Eye (tissue), 1 donor: ENCODE measurements around the gene ALOX12.
A peak's percentile ranks its signal among the peaks of the same experiment; 100 is the strongest.

Experiments used
- DNase-seq: peaks from one replicate; pipeline ENCODE4 v3.0.0-alpha.2; 2015

The ALOX12 gene

DNA sequence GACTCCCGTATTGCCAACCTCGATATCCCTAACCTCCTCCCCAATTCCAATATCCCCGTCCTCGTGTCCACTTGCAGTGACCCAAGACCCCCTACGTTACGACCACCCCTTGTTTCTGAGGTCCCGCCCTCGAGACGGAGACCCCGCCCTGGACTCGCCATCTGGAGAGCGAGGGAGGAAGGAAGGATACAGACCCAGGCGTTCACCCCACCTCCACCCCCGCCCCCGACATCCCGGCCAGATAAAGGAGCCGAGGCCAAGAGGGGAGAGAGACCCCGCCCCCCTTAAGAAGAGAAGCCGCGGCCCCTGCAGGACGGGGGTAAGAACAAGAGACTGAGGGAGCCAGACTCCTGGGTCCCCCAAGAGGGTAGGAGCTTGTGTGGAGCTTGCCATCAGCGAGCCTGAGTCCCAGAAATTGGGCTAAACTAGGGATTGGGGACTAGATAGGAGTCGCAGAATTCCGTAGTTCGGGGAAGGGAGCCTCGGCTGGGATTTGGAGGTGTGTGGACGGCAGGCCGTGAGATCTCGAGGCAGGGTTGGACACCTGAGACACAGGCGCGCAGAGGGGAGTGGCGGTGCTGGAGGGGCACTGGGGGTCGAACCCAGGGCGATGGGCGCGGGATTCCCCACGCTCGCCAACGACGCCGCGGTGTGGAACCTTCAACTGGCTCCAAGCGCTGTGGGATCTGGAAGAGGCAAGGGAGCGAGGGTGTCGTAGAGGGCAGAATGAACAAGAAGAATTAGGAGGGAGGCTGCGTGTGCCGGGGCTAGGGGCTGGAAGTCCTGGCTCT, 27.1 kb downstream of the ALOX12 start, which contains the start of gene BCL6B:
TSS of gene BCL6B (plus strand) at position 270 of the 791 bp plus-strand sequence. CDS start 622 bp downstream, outside the sequence.
- peak; percentile 37 for DNase-seq

DNA sequence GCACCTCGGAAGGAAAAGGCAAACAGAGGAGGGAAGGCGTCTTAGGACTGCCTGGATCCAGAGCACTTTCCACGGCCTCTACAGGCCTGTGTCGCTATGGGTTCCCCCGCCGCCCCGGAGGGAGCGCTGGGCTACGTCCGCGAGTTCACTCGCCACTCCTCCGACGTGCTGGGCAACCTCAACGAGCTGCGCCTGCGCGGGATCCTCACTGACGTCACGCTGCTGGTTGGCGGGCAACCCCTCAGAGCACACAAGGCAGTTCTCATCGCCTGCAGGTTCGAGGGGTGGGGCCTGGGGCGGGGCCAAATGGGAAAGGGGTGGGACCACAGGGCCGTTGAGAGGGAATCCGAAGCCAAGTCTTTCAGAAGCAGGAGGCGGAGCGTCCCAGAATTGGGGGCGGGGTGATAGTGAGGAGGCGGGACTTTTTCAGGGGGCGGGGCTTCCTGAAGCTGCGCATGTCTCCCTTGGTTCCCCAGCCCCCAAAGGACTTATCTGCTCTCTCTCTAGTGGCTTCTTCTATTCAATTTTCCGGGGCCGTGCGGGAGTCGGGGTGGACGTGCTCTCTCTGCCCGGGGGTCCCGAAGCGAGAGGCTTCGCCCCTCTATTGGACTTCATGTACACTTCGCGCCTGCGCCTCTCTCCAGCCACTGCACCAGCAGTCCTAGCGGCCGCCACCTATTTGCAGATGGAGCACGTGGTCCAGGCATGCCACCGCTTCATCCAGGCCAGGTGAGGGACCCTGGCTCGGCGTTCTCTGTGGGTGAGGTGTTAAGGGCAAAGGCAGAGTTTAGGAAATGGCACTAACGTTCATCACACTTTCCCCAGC, 27.9 kb downstream of the ALOX12 start:
- DNase-seq = peak; percentile 92

DNA sequence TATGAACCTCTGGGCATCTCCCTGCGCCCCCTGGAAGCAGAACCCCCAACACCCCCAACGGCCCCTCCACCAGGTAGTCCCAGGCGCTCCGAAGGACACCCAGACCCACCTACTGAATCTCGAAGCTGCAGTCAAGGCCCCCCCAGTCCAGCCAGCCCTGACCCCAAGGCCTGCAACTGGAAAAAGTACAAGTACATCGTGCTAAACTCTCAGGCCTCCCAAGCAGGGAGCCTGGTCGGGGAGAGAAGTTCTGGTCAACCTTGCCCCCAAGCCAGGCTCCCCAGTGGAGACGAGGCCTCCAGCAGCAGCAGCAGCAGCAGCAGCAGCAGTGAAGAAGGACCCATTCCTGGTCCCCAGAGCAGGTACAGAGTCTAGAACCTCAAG, 28.5 kb downstream of the ALOX12 start:
- no peak for DNase-seq

DNA sequence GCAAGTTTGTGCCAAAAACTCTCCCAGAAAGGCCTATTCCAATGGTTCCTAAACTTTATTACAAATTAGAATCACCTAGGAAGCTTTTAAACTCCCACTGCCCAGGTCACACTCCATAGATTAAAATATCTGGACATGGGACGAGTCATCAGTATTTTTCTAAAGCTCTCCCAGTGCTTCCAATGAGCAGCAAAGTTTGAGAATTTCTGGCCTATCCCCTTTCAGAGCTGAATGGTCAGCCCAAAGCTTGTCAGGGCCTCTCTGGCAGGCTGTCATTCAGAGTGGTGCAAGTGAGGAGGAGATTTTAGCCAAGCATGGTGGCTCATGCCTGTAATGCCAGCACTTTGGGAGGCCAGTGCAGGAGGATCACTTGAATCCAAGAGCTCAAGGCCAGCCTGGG, 29.4 kb downstream of the ALOX12 start:
- DNase-seq = no peak

DNA sequence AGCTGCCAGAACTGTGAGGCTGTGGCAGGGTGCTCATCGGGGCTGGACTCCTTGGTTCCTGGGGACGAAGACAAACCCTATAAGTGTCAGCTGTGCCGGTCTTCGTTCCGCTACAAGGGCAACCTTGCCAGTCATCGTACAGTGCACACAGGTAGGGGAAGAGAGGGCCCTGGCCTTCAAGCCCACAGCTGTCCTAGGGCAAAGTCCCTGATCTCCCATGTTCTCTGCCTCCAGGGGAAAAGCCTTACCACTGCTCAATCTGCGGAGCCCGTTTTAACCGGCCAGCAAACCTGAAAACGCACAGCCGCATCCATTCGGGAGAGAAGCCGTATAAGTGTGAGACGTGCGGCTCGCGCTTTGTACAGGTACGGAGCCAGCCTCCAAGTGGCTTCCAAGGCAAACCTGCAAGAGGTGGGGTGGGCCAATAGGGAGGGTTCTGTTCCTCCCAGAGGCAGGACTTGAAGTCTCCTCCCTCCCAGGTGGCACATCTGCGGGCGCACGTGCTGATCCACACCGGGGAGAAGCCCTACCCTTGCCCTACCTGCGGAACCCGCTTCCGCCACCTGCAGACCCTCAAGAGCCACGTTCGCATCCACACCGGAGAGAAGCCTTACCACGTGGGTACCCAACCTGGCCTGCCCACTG, 30.7 kb downstream of the ALOX12 start:
- DNase-seq = no peak

DNA sequence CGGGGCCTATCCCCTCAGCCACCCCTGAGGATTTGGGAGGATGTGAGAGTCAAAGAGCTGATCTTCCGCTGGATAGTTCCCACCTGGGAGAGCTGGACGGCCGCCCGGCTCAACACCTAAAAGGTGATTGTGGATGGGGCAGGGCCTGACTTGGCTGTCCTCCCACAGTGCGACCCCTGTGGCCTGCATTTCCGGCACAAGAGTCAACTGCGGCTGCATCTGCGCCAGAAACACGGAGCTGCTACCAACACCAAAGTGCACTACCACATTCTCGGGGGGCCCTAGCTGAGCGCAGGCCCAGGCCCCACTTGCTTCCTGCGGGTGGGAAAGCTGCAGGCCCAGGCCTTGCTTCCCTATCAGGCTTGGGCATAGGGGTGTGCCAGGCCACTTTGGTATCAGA, 31.5 kb downstream of the ALOX12 start:
- no peak for DNase-seq

DNA sequence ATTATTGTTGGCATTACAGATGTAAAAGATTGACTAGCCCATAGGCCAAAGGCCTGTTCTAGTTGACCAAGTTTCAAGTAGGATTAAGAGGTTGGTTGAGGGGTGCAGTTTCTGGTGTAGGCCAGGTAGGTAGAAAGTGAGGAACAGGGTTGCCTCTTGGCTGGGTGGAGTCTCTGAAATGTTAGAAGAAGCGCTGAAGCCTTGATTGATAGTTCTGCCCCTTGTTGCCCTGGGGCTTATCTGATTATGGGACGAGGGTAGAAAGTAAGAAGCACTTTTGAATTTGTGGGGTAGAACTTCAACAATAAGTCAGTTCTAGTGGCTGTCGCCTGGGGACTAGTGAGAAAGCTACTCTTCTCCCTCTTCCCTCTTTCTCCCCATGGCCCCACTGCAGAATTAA, 33.2 kb downstream of the ALOX12 start:
- no peak for DNase-seq

DNA sequence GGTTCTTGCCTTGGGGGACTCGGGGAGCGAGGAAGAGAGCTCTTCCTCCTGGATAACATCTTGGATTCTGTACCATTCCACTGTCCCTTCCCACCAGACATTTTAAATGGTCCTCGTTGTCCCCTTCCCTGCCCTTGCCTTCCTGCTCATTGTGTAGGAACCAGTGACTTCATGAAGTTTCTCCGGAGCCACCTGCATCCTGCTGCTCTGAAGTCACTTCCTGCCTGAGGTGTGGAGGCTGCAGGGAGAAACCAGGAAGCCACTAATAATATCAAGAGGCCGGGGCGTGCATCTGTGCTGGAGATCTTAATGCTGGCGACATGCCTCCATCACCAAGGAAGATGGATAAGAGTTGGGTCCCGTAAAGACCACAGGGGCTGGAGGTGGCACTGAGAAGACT, 33.8 kb downstream of the ALOX12 start:
- DNase-seq = no peak

DNA sequence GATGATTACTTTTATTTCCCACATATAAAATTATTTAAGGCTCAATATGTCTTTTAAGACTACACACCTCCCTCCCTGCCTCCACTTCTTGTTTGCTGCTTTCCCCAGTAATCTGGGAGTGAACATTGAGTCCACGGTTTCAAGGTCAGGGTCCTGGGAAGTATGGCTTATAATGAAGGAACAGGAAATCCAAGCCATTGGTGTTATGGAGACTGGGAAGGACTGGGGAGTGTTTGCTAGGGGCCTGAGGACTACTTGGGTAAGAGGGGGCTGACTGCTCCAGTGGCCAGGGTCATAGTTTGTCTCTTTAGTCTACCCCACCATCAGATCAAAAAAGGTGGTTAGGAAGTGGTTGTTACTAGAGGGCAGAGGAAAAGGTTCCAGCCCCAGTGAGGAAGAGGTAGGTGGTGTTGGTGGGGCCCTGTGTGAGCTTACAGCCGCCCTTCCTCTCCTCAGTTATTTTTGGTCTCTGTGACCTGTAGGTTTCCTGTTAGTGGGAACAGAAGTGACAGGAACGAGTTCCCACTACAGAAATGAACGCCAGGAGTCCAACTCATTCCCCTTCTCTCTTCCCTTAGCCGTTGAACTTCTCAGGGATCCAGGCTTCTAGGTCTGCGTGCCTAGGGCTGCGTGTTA, 39.2 kb downstream of the ALOX12 start:
- DNase-seq = no peak

DNA sequence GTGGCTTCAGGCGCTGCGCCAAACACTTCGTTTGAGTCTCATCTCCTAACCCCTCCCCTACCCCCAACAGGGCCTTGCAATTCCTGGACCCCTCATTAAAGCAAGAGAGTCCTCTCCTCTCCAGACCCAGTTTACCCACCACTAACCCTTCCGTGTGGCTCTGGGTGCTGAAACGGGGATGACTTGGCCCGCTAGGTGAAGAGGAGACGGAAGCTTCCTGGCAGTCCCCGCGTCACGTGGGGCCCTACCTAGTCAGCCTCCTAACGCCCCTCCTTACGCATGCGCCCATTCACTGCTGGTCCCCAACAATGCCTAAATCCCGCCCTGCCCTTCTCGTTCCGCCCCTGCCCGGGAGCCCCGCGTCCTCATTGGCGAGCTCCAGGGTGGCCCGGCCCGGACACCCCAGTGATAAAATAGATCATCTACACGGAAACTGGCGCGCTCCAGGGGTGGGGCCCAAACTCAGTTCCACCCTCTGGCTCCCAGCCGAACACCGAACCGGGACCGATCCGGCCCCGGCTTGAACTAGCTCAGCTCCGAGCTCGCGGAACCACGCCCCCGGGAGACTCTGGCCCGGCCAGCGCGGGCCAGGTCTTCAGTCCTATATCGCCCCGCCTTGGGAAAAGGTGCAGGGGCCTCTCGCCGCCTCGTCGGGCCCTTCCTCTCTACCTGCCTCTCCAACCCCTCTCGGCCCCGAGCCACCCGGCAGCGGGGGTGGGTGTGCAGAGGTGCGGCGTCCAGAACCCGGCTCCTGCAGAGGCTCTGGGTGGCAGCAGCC, 39.9 kb downstream of the ALOX12 start, which contains the start of gene SLC16A13:
TSS of gene SLC16A13 (plus strand) at position 425 of the 778 bp plus-strand sequence. CDS start 368 bp downstream, outside the sequence.
- peak; percentile 97 for DNase-seq

DNA sequence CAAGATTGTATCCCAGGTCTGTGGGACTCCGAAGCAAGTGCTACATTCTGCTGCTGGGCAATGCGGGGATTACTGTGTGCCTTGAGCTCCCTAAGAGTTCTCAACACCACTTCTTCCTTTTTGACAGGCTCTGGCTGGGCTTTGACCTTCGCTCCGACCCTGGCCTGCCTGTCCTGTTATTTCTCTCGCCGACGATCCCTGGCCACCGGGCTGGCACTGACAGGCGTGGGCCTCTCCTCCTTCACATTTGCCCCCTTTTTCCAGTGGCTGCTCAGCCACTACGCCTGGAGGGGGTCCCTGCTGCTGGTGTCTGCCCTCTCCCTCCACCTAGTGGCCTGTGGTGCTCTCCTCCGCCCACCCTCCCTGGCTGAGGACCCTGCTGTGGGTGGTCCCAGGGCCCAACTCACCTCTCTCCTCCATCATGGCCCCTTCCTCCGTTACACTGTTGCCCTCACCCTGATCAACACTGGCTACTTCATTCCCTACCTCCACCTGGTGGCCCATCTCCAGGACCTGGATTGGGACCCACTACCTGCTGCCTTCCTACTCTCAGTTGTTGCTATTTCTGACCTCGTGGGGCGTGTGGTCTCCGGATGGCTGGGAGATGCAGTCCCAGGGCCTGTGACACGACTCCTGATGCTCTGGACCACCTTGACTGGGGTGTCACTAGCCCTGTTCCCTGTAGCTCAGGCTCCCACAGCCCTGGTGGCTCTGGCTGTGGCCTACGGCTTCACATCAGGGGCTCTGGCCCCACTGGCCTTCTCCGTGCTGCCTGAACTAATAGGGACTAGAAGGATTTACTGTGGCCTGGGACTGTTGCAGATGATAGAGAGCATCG, 42.4 kb downstream of the ALOX12 start:
- no peak for DNase-seq

DNA sequence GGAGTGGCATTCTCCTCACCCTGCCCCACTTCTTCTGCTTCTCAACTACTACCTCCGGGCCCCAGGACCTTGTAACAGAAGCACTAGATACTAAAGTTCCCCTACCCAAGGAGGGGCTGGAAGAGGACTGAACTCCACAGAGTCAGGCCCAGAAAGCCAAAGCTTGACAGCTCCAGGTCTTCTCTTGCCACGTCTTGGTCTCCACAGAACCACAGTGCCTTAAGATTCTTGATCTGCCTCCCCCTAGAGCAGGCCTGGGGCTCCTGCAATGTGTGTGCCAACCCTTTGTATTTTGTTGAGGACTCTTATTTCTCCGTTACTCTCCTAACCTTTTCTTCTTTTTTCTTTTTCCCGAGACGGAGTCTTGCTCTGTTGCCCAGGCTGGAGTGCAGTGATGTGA, 44.0 kb downstream of the ALOX12 start:
- no peak for DNase-seq

DNA sequence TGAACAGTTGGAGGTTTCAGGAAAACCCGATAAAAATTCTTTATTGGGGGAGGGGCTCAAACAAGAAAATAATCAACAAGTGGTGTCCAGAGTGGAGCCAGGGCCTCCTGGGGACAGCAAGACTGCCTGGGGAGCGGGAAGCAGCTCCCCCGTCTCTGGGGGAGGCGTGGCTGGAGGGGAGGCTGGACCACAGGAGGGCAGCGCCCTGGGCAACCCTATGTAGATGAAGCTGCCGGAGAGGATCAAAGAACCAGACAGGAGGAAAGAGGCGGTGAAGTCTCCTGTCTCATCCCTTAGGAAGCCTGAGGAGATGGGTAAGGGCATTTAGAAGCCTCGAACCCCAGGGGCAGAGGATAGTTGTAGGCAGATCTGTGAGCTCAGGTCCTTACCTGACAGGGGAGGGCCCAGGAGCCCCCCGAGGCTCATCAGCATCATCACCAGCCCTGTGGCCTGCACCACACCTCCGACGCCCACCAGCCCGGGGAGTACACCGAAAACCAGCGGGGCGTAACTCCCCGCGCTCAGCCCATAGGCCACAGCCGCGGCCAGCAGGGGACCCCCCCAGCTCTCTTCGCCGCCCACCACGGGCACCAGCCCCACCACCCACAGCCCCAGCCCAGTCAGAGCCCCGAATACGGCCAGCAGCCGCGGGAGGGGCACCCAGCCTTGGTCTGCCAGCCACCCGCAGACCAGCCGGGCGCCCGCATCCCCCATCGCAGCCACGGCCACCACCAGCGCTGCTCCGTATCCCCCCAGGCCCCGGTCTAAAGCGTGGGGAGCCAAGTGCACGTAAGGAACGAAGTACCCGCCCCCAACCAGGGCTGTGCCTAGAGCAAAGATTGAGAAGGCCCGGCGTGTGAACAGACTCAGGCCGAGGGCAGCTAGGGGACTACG, 46.0 kb downstream of the ALOX12 start:
- DNase-seq = peak; percentile 59

DNA sequence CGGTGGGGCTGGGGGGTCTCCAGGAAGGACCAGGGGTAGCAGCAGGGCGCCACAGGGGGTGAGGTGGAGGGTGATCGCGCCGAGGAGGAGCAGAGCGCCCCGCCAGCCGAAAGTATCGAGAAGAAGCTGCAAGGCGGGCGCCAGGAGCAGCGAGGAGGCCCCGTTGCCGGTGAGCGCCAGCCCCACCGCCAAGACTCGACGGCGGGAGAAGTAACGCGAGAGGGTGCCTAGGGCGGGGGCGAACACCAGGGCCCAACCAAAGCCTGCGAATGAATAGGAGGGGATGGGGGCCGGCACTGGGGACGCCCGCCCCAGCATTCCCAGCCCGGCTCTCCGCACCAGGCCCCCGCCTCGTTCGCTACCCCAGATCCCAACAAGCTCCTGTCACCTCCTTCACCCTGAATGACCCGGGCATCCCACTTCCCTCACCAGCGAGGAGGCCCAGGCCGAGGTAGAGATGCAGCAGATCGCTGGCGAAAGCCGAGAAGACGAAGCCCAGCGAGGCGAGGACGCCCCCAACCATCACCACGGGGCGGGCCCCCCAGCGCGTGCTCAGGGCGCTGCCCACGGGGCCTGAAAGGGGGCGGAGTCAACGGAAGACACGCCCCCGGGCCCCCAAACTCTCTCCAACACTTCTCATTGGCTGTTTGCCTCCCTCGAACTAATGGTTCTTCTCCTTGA, 46.8 kb downstream of the ALOX12 start:
- no peak for DNase-seq

DNA sequence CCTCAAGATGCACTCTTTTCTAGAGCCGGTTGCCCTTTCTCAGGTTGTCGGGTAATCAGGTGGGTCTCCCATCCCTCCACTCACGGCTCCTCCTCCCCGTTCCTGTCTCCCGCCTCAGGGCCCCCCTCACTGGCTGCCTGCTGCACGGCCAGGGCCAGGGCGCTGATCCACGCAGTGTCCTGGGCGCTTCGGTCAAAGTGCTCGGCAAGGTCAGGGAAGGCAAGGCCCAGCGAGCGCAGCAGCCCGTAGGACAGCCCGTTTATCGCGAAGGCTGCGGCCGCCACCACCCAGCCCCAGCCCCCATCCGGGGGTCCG, 47.3 kb downstream of the ALOX12 start:
- peak; percentile 57 for DNase-seq

DNA sequence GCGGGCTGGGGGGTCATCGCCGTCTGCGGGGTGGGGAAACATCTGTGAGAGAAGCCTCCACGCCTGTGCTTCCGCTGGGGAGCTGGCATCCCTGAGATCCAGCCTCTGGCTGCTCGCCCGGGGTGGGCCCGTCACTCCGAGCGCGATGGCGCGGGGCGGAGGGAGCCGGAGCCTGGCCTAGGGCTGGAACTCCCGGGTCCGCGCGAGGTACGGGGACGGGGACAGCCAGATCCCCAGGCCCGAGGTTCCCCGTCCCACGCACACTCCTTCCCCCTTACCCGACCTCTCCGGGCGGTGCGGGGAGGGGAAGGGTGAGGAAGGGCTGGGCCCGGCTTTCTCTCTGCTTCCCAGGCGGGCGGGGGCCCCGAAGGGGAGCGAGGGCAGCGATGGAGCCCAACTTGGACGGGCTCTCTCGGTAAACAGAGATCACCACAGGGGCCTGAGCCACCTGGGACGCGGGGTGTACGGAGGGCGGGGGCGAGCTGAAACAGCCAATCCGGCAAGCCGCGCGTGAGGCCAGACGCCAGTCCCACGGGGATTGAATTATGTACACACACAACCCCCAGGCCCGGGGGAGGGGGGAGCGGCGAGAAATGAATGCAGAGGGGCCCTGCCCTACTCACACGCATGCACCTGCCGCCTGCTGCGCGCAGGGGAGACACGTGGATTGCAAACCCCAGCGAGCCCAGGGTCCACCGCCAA, 47.8 kb downstream of the ALOX12 start, which contains the start of gene SLC16A11:
TSS of gene SLC16A11 (minus strand) at position 596 of the 702 bp plus-strand sequence. CDS start at position 17, 579 bp downstream.
- peak; percentile 70 for DNase-seq

DNA sequence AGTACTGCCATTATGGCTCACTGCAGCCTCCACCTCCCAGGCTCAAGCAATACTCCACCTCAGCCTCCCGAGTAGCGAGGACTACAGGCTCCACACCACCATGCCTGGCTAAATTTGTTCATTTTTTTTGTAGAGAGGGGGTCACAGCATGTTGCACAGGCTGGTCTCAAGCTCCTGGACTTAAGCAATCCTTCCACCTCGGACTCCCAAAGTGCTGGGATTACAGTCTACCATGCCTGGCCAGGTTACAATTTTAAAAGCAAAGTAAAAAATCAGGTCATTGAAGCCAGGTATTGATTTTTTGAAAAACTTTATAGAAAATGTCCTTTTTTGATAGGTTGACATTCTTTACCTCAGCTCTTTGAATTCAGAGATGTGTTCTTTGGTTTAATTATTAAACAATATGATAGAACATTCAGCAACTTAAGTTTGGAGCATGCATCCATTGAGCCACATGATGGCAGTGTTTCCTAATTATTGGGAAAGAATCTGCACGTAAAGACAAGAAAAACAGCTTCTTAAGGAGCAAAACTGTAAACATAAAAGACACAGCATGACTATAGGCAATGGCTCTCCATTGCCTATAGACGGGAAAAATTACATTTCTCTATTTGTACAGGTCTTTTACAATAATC, 49.8 kb downstream of the ALOX12 start:
- DNase-seq = peak; percentile 94

DNA sequence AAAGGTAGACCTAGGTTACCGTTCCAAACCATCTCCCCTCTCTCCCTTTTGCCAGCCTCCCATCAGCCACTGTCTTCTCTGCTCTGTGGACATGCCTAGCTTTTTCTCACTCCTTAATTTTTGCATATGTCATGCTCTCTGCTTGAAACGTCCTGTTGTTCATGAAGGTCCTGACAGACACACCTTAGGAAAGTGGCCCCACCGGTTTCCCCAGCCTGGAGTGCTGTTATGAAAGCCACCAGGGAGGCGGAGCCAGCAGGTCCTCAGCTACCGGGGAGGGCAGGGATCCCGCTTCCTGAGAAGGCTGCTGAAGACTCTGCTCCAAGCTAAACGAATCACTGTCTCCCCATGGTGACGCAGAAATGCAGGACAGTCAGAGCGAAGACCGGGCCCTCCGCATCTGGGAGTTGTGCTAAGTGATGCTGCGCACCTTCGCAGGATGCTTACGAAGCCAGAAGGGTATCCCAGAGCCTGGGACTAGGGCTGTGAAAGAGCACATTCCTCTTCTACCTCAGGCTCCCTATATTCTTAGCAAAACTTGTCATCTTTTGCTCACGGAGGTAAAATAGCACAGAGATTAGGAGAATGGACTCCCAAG, 50.4 kb downstream of the ALOX12 start:
- no peak for DNase-seq
